HEK293 (cell line): ENCODE results near the gene ANXA1.

ENCODE experiments used
- CTCF ChIA-PET: fragments of 350-600 bp; formaldehyde crosslinking; extraction: SDS; loops from one replicate; lab custom pipeline; 2021; ENCODE audit warnings: antibody characterized with exemption; lab: Yijun Ruan, JAX
- POLR2A ChIA-PET: fragments of 300-600 bp; formaldehyde crosslinking; extraction: SDS; loops from one replicate; lab custom pipeline; 2020; ENCODE audit warnings: antibody characterized with exemption, inconsistent platforms; lab: Yijun Ruan, JAX
- H3K27ac ChIP-seq: fragments of 200-500 bp; sonication (Bioruptor generic); 2 replicates; pipeline ENCODE4 v1.5.1; 2014; ENCODE audit warnings: low read depth, low read length, control low read depth, inconsistent platforms; ENCODE audit errors: extremely low read depth
- H3K36me3 ChIP-seq, 2 experiments: fragments of 200-500 bp in 1 of 2; sonication (Bioruptor generic) in 1 of 2; 1 replicate in 1 of 2; 2 replicates in 1 of 2; pipeline ENCODE4 v1.5.1; 2014 to 2017; ENCODE audit warnings: inconsistent platforms in 2 of 2, low read length in 2 of 2; ENCODE audit not compliant: control insufficient read depth in 2 of 2, insufficient read depth in 1 of 2
- H3K4me1 ChIP-seq: fragments of 200-500 bp; sonication (Bioruptor generic); 2 replicates; pipeline ENCODE4 v1.5.1; 2014; ENCODE audit warnings: mild to moderate bottlenecking, low read length, inconsistent platforms; ENCODE audit not compliant: control insufficient read depth, insufficient read depth
- H3K4me3 ChIP-seq: 2 replicates; pipeline ENCODE4 v1.5.1; 2011; ENCODE audit warnings: low read depth, mild to moderate bottlenecking, control low read depth, low read length, moderate library complexity
- H3K9me3 ChIP-seq: fragments of 200-500 bp; sonication (Bioruptor generic); 2 replicates; pipeline ENCODE4 v1.5.1; 2014; ENCODE audit warnings: low read depth, low read length, inconsistent platforms; ENCODE audit not compliant: control insufficient read depth, insufficient read depth
- GLI4 ChIP-seq: fragments of 450-650 bp; formaldehyde crosslinking; IDR thresholded peaks from 2 replicates; pipeline ENCODE4 v1.5.1; 2016; ENCODE audit warnings: missing biosample characterization, missing genetic modification characterization
- GLIS1 ChIP-seq: fragments of 450-650 bp; formaldehyde crosslinking; IDR thresholded peaks from 2 replicates; pipeline ENCODE4 v1.5.1; 2016; ENCODE audit warnings: missing biosample characterization, missing genetic modification characterization
- GLIS2 ChIP-seq: fragments of 450-650 bp; formaldehyde crosslinking; IDR thresholded peaks from 2 replicates; pipeline ENCODE4 v1.5.1; 2016; ENCODE audit warnings: missing biosample characterization, missing genetic modification characterization
- KLF7 ChIP-seq: fragments of 450-650 bp; formaldehyde crosslinking; IDR thresholded peaks from 2 replicates; pipeline ENCODE4 v1.5.1; 2016; ENCODE audit warnings: missing biosample characterization, missing genetic modification characterization, borderline replicate concordance
- SETDB1 ChIP-seq: IDR thresholded peaks from one replicate; pipeline ENCODE4 v1.6.1; 2017; ENCODE audit warnings: mild to moderate bottlenecking, low read length, moderate library complexity, mixed read lengths; ENCODE audit not compliant: insufficient read length
- WT1 ChIP-seq: fragments of 450-650 bp; formaldehyde crosslinking; IDR thresholded peaks from 2 replicates; pipeline ENCODE4 v1.5.1; 2016; ENCODE audit warnings: missing biosample characterization, missing genetic modification characterization
- ZBTB17 ChIP-seq: fragments of 450-650 bp; formaldehyde crosslinking; IDR thresholded peaks from 2 replicates; pipeline ENCODE4 v1.5.1; 2016; ENCODE audit warnings: missing biosample characterization, missing genetic modification characterization
- ZBTB6 ChIP-seq: fragments of 450-650 bp; formaldehyde crosslinking; IDR thresholded peaks from 2 replicates; pipeline ENCODE4 v1.5.1; 2017; ENCODE audit warnings: missing biosample characterization, missing genetic modification characterization
- ZEB2 ChIP-seq: fragments of 450-650 bp; formaldehyde crosslinking; IDR thresholded peaks from 2 replicates; pipeline ENCODE4 v1.5.1; 2016; ENCODE audit warnings: missing biosample characterization, missing genetic modification characterization
- ZNF174 ChIP-seq: fragments of 450-650 bp; formaldehyde crosslinking; IDR thresholded peaks from 2 replicates; pipeline ENCODE4 v1.5.0; 2017; ENCODE audit warnings: missing biosample characterization, mild to moderate bottlenecking, missing genetic modification characterization
- ZNF184 ChIP-seq: fragments of 450-650 bp; IDR thresholded peaks from 2 replicates; pipeline ENCODE4 v1.5.1; 2018; ENCODE audit warnings: missing biosample characterization, mild to moderate bottlenecking, missing genetic modification characterization
- ZNF280D ChIP-seq: fragments of 450-650 bp; formaldehyde crosslinking; IDR thresholded peaks from 2 replicates; pipeline ENCODE4 v1.5.1; 2016; ENCODE audit warnings: missing biosample characterization, missing genetic modification characterization
- ZNF354C ChIP-seq: fragments of 450-650 bp; formaldehyde crosslinking; IDR thresholded peaks from 2 replicates; pipeline ENCODE4 v1.5.1; 2016; ENCODE audit warnings: missing biosample characterization, missing genetic modification characterization, low read depth, borderline replicate concordance
- ZNF571 ChIP-seq: fragments of 450-650 bp; formaldehyde crosslinking; IDR thresholded peaks from 2 replicates; pipeline ENCODE4 v1.5.0; 2017; ENCODE audit warnings: missing biosample characterization, missing genetic modification characterization
- ZNF585B ChIP-seq: fragments of 450-650 bp; formaldehyde crosslinking; IDR thresholded peaks from 2 replicates; pipeline ENCODE4 v1.5.1; 2016; ENCODE audit warnings: missing biosample characterization, missing genetic modification characterization
- ZNF596 ChIP-seq: fragments of 450-650 bp; IDR thresholded peaks from 2 replicates; pipeline ENCODE4 v1.5.0; 2018; ENCODE audit warnings: missing biosample characterization, mild to moderate bottlenecking, missing genetic modification characterization, moderate library complexity
- ZNF623 ChIP-seq: fragments of 450-650 bp; formaldehyde crosslinking; IDR thresholded peaks from 2 replicates; pipeline ENCODE4 v1.5.1; 2016; ENCODE audit warnings: missing biosample characterization, missing genetic modification characterization
- ZSCAN30 ChIP-seq: fragments of 450-650 bp; IDR thresholded peaks from 2 replicates; pipeline ENCODE4 v1.5.1; 2018; ENCODE audit warnings: missing biosample characterization, mild to moderate bottlenecking, missing genetic modification characterization, moderate library complexity
- ZSCAN5A ChIP-seq: fragments of 450-650 bp; formaldehyde crosslinking; IDR thresholded peaks from 2 replicates; pipeline ENCODE4 v1.5.1; 2016; ENCODE audit warnings: missing biosample characterization, missing genetic modification characterization

Gene ANXA1

GRCh38 chr9:73162987-73163768 lies 11.5 kb downstream of the ANXA1 start:
- H3K4me1 ChIP-seq: no peaks in the 10 kb centered on the region
- CTCF ChIA-PET: interaction anchor here (0.6 to 1.0 kb wide), 4 partner anchors 8 to 306 kb away, joined by 3 read pairs; no protein-coding TSS in a partner anchor
- no peak overlapping the region for H3K4me3 ChIP-seq
- peaks cover 0 to 78% of the 10 kb centered on the region in 2 experiments; a peak in 1 of 3 replicates for H3K36me3 ChIP-seq
- TF ChIP-seq ZNF354C (tag by site-specific recombination) (no peak), ZNF571 (tag by site-specific recombination) (no peak), GLIS2 (tag by site-specific recombination) (no peak), WT1 (tag by site-specific recombination) (peak; percentile 51; the same call in 1 of the 2 replicates), ZBTB6 (no peak)
- H3K27ac ChIP-seq: no peak overlapping the region
- H3K9me3 ChIP-seq: no peaks in the 10 kb centered on the region
- POLR2A ChIA-PET: interaction anchor here (0.7 kb wide), 1 partner anchor 26 kb away, joined by 3 read pairs; no protein-coding TSS in a partner anchor

- CTCF ChIA-PET: interaction anchor here (0.7 to 0.8 kb wide), 2 partner anchors 52 to 514 kb away, joined by 3 read pairs; no protein-coding TSS in a partner anchor
These were observed 14.2 kb downstream of the ANXA1 start for GRCh38 chr9:73165911-73166310.

GRCh38 chr9:73166468-73166867 lies 14.8 kb downstream of the ANXA1 start:
- H3K9me3 ChIP-seq: no peaks in the 10 kb centered on the region
- no peaks in the 10 kb centered on the region for H3K4me1 ChIP-seq
- no peak for TF ChIP-seq ZNF174
- TF ChIP-seq GLIS1 (tag by site-specific recombination): no peak
- no peak for TF ChIP-seq GLI4 (tag by site-specific recombination)
- no peak for TF ChIP-seq KLF7 (tag by site-specific recombination)
- TF ChIP-seq ZEB2 (tag by site-specific recombination): no peak
- no peak for TF ChIP-seq ZNF585B (tag by site-specific recombination)
- TF ChIP-seq ZNF280D (tag by site-specific recombination): no peak
- TF ChIP-seq ZSCAN30 (tag by site-specific recombination): no peak
- no peak for TF ChIP-seq ZNF184
- no peak for TF ChIP-seq SETDB1
- no peak for TF ChIP-seq ZNF623 (tag by site-specific recombination)
- no peak for TF ChIP-seq ZSCAN5A
- ChIA-PET POLR2A (no interaction called here), CTCF (no interaction called here)
- H3K27ac ChIP-seq: no peak overlapping the region
- no peak overlapping the region for H3K4me3 ChIP-seq
- H3K36me3 ChIP-seq: peaks cover 0 to 60% of the 10 kb centered on the region in 2 experiments; a peak in 1 of 3 replicates

More at GRCh38 chr9:73165911-73166310, 14.2 kb downstream of the ANXA1 start:
- POLR2A ChIA-PET: interaction anchor here (0.9 kb wide), 1 partner anchor 13 kb away, joined by 4 read pairs; no protein-coding TSS in a partner anchor
- TF ChIP-seq ZBTB17 (tag by site-specific recombination) (no peak), ZNF174 (no peak), ZNF596 (tag by site-specific recombination) (no peak)
- TF ChIP-seq, all 188 proteins: peak for 0
- Histone ChIP-seq H3K9me3 (no peaks in the 10 kb centered on the region), H3K4me3 (no peak overlapping the region), H3K27ac (no peak overlapping the region), H3K4me1 (no peaks in the 10 kb centered on the region), H3K36me3 (peaks cover 0 to 64% of the 10 kb centered on the region in 2 experiments; a peak in 1 of 3 replicates)
